H1 (cell line): ENCODE data around the gene GHRL.

Experiments
- CEBPB ChIP-seq: IDR thresholded peaks from 2 replicates; pipeline ENCODE4 v1.6.1; 2012; ENCODE audit warnings: low read depth, low read length
- EZH2 ChIP-seq: fragments of 200-600 bp; sonication (generic); IDR thresholded peaks from 2 replicates; pipeline ENCODE4 v1.7.1; 2012; ENCODE audit warnings: low read depth, mild to moderate bottlenecking, moderate library complexity, low read length, inconsistent platforms; ENCODE audit not compliant: severe bottlenecking
- HDAC6 ChIP-seq: IDR thresholded peaks from one replicate; pipeline ENCODE4 v1.7.1; 2012; ENCODE audit warnings: low read depth, mild to moderate bottlenecking, inconsistent platforms, low read length, moderate library complexity
- NRF1 ChIP-seq: IDR thresholded peaks from 2 replicates; pipeline ENCODE4 v1.6.1; 2011; ENCODE audit warnings: mild to moderate bottlenecking, low read depth, low read length, improper control_type of control experiment
- POU5F1 ChIP-seq: IDR thresholded peaks from 2 replicates; pipeline ENCODE4 v1.6.1; 2011; ENCODE audit warnings: low read depth, mild to moderate bottlenecking, low read length, moderate library complexity
- RAD21 ChIP-seq, 2 experiments: IDR thresholded peaks in 1 of 2; conservative IDR thresholded peaks in 1 of 2; 2 replicates each; pipeline ENCODE4 v1.6.1; 2011; ENCODE audit warnings: low read depth in 2 of 2, low read length in 2 of 2, improper control_type of control experiment in 1 of 2, inconsistent platforms in 1 of 2, mild to moderate bottlenecking in 1 of 2, moderate library complexity in 1 of 2
- SP1 ChIP-seq: IDR thresholded peaks from 2 replicates; pipeline ENCODE4 v1.6.1; 2011; ENCODE audit warnings: low read depth, low read length
- SRF ChIP-seq: IDR thresholded peaks from 2 replicates; pipeline ENCODE4 v1.6.1; 2011; ENCODE audit warnings: mild to moderate bottlenecking, low read depth, low read length, moderate library complexity
- TF ChIP-seq, protein P1 (sequence below), 3 experiments: IDR thresholded peaks; 1 replicate in 2 of 3; 2 replicates in 1 of 3; pipeline versions ENCODE4 v1.5.1 to v1.6.1; 2011; ENCODE audit warnings: low read length in 3 of 3, mild to moderate bottlenecking in 3 of 3, inconsistent platforms in 2 of 3, low read depth in 1 of 3, moderate library complexity in 1 of 3; ENCODE audit not compliant: insufficient read depth in 1 of 3; ENCODE audit errors: control extremely low read depth in 1 of 3
- TF ChIP-seq, protein P2 (sequence below): IDR thresholded peaks from 2 replicates; pipeline ENCODE4 v1.6.1; 2011; ENCODE audit warnings: low read length, improper control_type of control experiment
- TF ChIP-seq, protein P3 (sequence below): IDR thresholded peaks from 2 replicates; pipeline ENCODE4 v1.6.1; 2012; ENCODE audit warnings: inconsistent platforms

DNA sequence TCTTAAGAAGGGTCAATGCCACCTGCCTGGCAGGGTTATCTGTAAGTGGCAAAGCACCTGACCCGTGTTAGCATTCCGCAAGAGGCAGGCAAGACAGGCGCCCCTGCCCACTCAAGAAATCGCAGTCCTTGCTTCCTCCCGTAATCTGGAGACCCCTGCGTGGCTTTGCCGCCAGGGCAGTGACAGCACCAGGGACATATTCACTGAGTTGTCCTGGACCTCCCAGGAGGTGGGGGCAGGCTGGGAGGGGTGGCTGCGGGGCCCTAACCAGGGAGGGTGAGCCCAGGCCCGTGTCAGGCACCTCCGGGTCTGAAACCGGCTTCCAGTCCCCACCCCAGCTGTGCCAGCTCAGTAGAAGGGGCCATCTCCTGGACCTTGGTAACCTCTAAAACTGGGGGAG is 44.0 kb upstream of the GHRL start:
- TF ChIP-seq, protein P1, sequence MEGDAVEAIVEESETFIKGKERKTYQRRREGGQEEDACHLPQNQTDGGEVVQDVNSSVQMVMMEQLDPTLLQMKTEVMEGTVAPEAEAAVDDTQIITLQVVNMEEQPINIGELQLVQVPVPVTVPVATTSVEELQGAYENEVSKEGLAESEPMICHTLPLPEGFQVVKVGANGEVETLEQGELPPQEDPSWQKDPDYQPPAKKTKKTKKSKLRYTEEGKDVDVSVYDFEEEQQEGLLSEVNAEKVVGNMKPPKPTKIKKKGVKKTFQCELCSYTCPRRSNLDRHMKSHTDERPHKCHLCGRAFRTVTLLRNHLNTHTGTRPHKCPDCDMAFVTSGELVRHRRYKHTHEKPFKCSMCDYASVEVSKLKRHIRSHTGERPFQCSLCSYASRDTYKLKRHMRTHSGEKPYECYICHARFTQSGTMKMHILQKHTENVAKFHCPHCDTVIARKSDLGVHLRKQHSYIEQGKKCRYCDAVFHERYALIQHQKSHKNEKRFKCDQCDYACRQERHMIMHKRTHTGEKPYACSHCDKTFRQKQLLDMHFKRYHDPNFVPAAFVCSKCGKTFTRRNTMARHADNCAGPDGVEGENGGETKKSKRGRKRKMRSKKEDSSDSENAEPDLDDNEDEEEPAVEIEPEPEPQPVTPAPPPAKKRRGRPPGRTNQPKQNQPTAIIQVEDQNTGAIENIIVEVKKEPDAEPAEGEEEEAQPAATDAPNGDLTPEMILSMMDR (IDR thresholded peaks at IDR 0.05; ENCODE audit: control extremely low read depth in 1 of 3, insufficient read depth in 1 of 3, low read depth in 1 of 3, low read length in 3 of 3), result no peak
- no peak for TF ChIP-seq EZH2
- TF ChIP-seq SRF, result no peak
- no peak for TF ChIP-seq RAD21 (IDR thresholded peaks at IDR 0.05 in 1 of 2, conservative IDR thresholded peaks at IDR 0.05 in 1 of 2; ENCODE audit: low read depth in 2 of 2, low read length in 2 of 2)
- TF ChIP-seq, protein P2, sequence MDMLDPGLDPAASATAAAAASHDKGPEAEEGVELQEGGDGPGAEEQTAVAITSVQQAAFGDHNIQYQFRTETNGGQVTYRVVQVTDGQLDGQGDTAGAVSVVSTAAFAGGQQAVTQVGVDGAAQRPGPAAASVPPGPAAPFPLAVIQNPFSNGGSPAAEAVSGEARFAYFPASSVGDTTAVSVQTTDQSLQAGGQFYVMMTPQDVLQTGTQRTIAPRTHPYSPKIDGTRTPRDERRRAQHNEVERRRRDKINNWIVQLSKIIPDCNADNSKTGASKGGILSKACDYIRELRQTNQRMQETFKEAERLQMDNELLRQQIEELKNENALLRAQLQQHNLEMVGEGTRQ, result no peak
- TF ChIP-seq SP1, result no peak
- TF ChIP-seq HDAC6, result no peak
- TF ChIP-seq POU5F1, result no peak
- no peak for TF ChIP-seq NRF1
- TF ChIP-seq CEBPB, result no peak
- TF ChIP-seq, protein P3, sequence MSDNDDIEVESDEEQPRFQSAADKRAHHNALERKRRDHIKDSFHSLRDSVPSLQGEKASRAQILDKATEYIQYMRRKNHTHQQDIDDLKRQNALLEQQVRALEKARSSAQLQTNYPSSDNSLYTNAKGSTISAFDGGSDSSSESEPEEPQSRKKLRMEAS, result no peak
